ENCODE results near the gene HAUS3. TPM values are rescaled to one million over a fixed set of nuclear protein-coding genes. Genes with fewer than 3 reads are reported as not detected.

The HAUS3 gene
- total RNA-seq, 1 experiment from 2014 or later, result 11.2 TPM

DNA sequence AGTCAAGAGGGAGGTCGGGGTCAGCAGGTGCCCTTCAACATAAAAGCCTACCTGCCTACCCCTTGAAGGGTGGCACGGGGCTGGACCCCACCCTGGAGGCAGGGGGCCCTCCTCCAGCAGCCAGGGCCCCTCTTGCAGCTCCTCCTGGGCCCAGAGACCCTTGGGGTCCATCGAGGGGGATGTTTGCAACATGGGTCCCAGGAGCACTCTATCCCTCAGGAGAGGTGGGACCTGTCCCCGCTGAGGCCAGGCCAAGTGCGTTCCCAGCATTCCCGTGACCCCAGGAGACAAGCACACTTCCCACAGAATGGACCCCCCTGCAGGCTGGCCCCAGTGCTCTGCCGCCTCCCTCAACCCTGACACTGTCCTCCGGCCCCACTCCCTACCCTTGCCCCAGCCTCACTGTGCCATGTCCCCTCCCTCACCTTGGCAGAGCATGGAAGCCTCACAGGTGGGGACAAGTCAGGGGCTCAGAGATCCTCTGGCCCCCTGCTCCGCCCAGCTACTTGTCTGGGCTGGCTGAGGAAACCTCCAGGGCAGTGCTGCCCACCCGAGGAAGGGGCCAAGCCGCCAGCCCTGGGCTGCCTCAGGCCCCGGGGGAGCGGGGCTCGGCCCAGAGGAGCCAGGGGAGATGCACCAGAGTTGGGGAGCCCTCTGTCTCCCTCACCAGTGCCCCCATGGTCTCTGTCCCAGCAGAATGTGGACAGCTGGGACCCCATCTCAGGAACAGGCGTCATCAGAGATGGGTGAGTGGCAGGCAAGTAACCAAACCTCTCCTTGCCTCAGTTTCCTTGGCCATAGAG, 17.8 kb upstream of the HAUS3 start:
- H3K27me3 ChIP-seq (ENCODE audit: control insufficient read depth, insufficient read depth, low read length), result no peaks in the 10 kb centered on the region
- POLR2A ChIA-PET, result no interaction called here
- TF ChIP-seq, protein P1, sequence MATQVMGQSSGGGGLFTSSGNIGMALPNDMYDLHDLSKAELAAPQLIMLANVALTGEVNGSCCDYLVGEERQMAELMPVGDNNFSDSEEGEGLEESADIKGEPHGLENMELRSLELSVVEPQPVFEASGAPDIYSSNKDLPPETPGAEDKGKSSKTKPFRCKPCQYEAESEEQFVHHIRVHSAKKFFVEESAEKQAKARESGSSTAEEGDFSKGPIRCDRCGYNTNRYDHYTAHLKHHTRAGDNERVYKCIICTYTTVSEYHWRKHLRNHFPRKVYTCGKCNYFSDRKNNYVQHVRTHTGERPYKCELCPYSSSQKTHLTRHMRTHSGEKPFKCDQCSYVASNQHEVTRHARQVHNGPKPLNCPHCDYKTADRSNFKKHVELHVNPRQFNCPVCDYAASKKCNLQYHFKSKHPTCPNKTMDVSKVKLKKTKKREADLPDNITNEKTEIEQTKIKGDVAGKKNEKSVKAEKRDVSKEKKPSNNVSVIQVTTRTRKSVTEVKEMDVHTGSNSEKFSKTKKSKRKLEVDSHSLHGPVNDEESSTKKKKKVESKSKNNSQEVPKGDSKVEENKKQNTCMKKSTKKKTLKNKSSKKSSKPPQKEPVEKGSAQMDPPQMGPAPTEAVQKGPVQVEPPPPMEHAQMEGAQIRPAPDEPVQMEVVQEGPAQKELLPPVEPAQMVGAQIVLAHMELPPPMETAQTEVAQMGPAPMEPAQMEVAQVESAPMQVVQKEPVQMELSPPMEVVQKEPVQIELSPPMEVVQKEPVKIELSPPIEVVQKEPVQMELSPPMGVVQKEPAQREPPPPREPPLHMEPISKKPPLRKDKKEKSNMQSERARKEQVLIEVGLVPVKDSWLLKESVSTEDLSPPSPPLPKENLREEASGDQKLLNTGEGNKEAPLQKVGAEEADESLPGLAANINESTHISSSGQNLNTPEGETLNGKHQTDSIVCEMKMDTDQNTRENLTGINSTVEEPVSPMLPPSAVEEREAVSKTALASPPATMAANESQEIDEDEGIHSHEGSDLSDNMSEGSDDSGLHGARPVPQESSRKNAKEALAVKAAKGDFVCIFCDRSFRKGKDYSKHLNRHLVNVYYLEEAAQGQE (IDR thresholded peaks at IDR 0.05; ENCODE audit: insufficient read depth in 1 of 2, low read depth in 2 of 2, low read length in 1 of 2), result no peak
- TF ChIP-seq, protein P2, sequence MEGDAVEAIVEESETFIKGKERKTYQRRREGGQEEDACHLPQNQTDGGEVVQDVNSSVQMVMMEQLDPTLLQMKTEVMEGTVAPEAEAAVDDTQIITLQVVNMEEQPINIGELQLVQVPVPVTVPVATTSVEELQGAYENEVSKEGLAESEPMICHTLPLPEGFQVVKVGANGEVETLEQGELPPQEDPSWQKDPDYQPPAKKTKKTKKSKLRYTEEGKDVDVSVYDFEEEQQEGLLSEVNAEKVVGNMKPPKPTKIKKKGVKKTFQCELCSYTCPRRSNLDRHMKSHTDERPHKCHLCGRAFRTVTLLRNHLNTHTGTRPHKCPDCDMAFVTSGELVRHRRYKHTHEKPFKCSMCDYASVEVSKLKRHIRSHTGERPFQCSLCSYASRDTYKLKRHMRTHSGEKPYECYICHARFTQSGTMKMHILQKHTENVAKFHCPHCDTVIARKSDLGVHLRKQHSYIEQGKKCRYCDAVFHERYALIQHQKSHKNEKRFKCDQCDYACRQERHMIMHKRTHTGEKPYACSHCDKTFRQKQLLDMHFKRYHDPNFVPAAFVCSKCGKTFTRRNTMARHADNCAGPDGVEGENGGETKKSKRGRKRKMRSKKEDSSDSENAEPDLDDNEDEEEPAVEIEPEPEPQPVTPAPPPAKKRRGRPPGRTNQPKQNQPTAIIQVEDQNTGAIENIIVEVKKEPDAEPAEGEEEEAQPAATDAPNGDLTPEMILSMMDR (IDR thresholded peaks at IDR 0.05), result no peak
- TF ChIP-seq TCF7L2 (IDR thresholded peaks at IDR 0.05; ENCODE audit: low read depth, low read length) (no peak), POLR2AphosphoS5 (IDR thresholded peaks at IDR 0.05; ENCODE audit: low read depth, low read length) (no peak), SIN3A (IDR thresholded peaks at IDR 0.05; ENCODE audit: borderline replicate concordance, insufficient read depth, low read depth, low read length) (no peak)
- in situ Hi-C loops (cut with HindIII; ENCODE audit: low pct_unique_long_range_greater_than_20kb, low sequenced_read_pairs) (no loop called here), intact Hi-C loops (cut with micrococcal nuclease; ENCODE audit: unreplicated experiment) (no loop called here)
- DNase-seq (ENCODE audit: low read depth, low spot score), result no peak
- H3K4me3 ChIP-seq (ENCODE audit: low read depth in 2 of 2, low read length in 2 of 2), result peak overlapping the region; percentile 61 to 63; a peak in 3 of 4 replicates
- CTCF ChIA-PET, result no interaction called here
- H3K36me3 ChIP-seq (ENCODE audit: control insufficient read depth, insufficient read depth, low read length), result no peaks in the 10 kb centered on the region; the same call in 1 of the 2 replicates
- H3K27ac ChIP-seq (ENCODE audit: low read length), result no peak overlapping the region
- no peak for ATAC-seq
- H3K4me1 ChIP-seq (ENCODE audit: control insufficient read depth, insufficient read depth, low read length), result no peaks in the 10 kb centered on the region; the same call in 1 of the 2 replicates
- no peaks in the 10 kb centered on the region for H3K9me3 ChIP-seq (ENCODE audit: control insufficient read depth, insufficient read depth, low read depth, low read length)
- BruUV-seq (replicated peaks), result TSS peak; percentile 53

DNA sequence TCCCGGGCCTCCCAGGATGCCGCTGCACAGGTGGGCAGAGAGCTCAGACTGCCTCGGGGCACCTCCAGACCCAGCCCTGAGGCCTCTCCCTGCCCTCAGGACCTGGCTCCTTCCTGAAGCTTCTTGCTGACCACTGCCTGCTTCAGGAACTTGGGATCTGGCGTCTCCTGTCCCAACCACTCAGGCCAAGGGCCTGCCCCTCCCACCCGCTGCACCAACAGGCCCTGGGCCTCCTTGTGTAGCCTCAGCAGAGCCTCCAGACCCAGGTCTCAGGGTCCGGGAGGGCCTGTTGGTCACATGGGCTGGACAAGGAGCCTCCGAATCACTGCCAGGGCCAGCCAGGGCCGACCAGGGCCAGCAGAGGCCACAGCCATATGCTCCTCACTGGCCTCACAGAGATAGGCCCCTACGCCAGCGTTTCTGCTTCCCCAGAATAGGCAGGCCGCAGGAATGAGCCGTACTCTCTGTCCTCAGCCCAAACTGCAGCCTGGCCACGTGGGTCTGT, 17.2 kb upstream of the HAUS3 start:
- intact Hi-C loops (cut with micrococcal nuclease; ENCODE audit: unreplicated experiment), result no loop called here
- CTCF ChIA-PET, result no interaction called here

More for the DNA sequence above, 17.2 kb upstream of the HAUS3 start:
- TF ChIP-seq, protein P1 (IDR thresholded peaks at IDR 0.05; ENCODE audit: insufficient read depth in 1 of 2, low read depth in 2 of 2, low read length in 1 of 2), result no peak
- no peak for TF ChIP-seq TCF7L2 (IDR thresholded peaks at IDR 0.05; ENCODE audit: low read depth, low read length)
- no peak for TF ChIP-seq SIN3A (IDR thresholded peaks at IDR 0.05; ENCODE audit: borderline replicate concordance, insufficient read depth, low read depth, low read length)
- Histone ChIP-seq H3K27me3 (ENCODE audit: control insufficient read depth, insufficient read depth, low read length) (no peaks in the 10 kb centered on the region), H3K4me1 (ENCODE audit: control insufficient read depth, insufficient read depth, low read length) (no peaks in the 10 kb centered on the region; the same call in 1 of the 2 replicates), H3K4me3 (ENCODE audit: low read depth in 2 of 2, low read length in 2 of 2) (no peak overlapping the region), H3K9me3 (ENCODE audit: control insufficient read depth, insufficient read depth, low read depth, low read length) (no peaks in the 10 kb centered on the region), H3K36me3 (ENCODE audit: control insufficient read depth, insufficient read depth, low read length) (no peaks in the 10 kb centered on the region; the same call in 1 of the 2 replicates), H3K27ac (ENCODE audit: low read length) (no peak overlapping the region)
- no TSS peak for BruUV-seq (replicated peaks)
- in situ Hi-C loops (cut with HindIII; ENCODE audit: low pct_unique_long_range_greater_than_20kb, low sequenced_read_pairs), result no loop called here
- DNase-seq (ENCODE audit: low read depth, low spot score) (no peak), ATAC-seq (no peak)
- POLR2A ChIA-PET, result no interaction called here
